ENCODE data around the gene STX1A.
A peak's percentile ranks its signal among the peaks of the same experiment; 100 is the strongest.

The STX1A gene

GRCh38 chr7:73718905-73719805 lies at the start of gene STX1A:
Gene STX1A (minus strand): TSS chr7:73719669. CDS start chr7:73719631, 38 bp downstream.
- peak within 1 kb of the TSS; percentile 97 for H2AFZ ChIP-seq (ENCODE audit: low read depth, low read length)
- H3K36me3 ChIP-seq (ENCODE audit: insufficient read depth, low read length): no peaks in the 10 kb centered on the region
- H3K27me3 ChIP-seq (ENCODE audit: insufficient read depth, low read length): peaks cover 3% of the 10 kb centered on the region
- H3K4me3 ChIP-seq (ENCODE audit: low read length): peak within 1 kb of the TSS; percentile 67
- peaks cover 13% of the 10 kb centered on the region for H3K4me1 ChIP-seq (ENCODE audit: insufficient read depth, low read length)
- no peaks in the 10 kb centered on the region for H3K9me3 ChIP-seq (ENCODE audit: low read length)

- no peaks in the 10 kb centered on the region for H3K4me1 ChIP-seq (ENCODE audit: insufficient read depth, low read length)
- peaks cover 3% of the 10 kb centered on the region for H3K9me3 ChIP-seq (ENCODE audit: low read length)
- H2AFZ ChIP-seq (ENCODE audit: low read depth, low read length): no peak overlapping the region
- peaks cover 33% of the 10 kb centered on the region for H3K27me3 ChIP-seq (ENCODE audit: insufficient read depth, low read length)
- H3K4me3 ChIP-seq (ENCODE audit: low read length): no peak overlapping the region
- H3K36me3 ChIP-seq (ENCODE audit: insufficient read depth, low read length): no peaks in the 10 kb centered on the region
These were observed 49.4 kb upstream of the STX1A start for GRCh38 chr7:73768641-73769480.

- Histone ChIP-seq H3K9me3 (ENCODE audit: low read length) (peaks cover 3% of the 10 kb centered on the region), H3K4me1 (ENCODE audit: insufficient read depth, low read length) (no peaks in the 10 kb centered on the region), H3K4me3 (ENCODE audit: low read length) (no peak overlapping the region), H3K27me3 (ENCODE audit: insufficient read depth, low read length) (peaks cover 31% of the 10 kb centered on the region), H2AFZ (ENCODE audit: low read depth, low read length) (no peak overlapping the region), H3K36me3 (ENCODE audit: insufficient read depth, low read length) (no peaks in the 10 kb centered on the region)
These were observed 47.2 kb upstream of the STX1A start for GRCh38 chr7:73766556-73767229.

DNA sequence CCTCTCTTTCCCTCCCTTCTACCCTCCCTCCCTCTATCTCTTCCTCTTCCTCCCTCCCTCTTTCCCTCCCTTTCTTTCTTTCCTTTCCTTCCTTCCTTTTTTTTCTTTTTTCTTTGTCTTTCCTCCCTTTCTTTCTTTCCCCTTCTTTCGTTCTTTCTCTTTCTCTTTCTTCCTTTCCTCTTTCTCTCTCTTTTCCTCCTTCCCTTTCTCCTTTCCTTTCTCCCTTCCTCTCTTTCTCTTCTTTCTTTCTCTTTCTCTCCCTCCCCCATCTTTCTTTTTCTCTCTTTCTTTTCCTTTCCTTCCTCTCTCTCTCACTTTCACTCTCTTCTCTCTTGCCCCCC lies 43.2 kb upstream of the STX1A start:
- peaks cover 2% of the 10 kb centered on the region for H3K27me3 ChIP-seq (ENCODE audit: insufficient read depth, low read length)
- H2AFZ ChIP-seq (ENCODE audit: low read depth, low read length): no peak overlapping the region
- peaks cover 3% of the 10 kb centered on the region for H3K9me3 ChIP-seq (ENCODE audit: low read length)
- no peak overlapping the region for H3K4me3 ChIP-seq (ENCODE audit: low read length)
- H3K4me1 ChIP-seq (ENCODE audit: insufficient read depth, low read length): no peaks in the 10 kb centered on the region
- H3K36me3 ChIP-seq (ENCODE audit: insufficient read depth, low read length): no peaks in the 10 kb centered on the region

DNA sequence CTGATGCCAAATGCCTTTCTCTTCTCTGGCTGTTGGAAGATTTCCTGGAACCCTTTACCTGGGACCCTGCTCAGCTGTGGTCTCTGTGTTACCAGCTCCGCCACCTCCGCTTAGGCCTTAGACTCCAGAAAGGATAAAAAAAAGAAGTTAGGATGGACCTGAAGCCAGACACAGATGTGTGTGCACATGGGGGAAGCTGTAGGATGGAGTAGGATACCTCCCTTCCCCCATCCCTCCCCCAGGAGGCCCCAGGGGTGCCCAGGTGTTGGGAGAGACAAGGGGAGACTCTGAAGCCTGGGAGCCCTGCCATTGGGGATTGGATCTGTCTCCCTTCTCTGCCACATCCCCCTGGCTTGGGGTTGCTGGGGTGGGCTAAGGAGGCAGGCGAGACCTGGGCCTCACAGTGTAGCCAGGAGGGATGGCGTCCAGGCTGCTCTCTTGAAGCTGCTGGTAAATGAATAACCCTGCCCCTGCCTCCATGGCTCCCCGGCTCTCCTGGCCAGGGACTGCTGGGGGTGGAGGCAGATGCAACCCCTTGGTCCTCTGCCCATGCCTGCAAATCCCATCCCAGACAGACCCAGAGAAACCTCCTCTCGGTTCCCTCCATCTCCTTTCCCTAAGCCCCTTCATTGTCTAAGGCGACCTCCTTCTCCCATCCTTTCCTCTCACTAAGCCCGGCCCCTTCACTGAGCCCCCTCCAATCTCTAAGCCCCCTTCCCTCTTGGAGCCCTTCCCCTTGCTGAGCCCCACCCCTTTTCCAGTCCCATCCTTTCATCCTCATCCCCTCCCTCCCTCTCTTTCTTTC lies 42.6 kb upstream of the STX1A start:
- Histone ChIP-seq H3K4me3 (ENCODE audit: low read length) (no peak overlapping the region), H3K4me1 (ENCODE audit: insufficient read depth, low read length) (no peaks in the 10 kb centered on the region), H3K36me3 (ENCODE audit: insufficient read depth, low read length) (no peaks in the 10 kb centered on the region), H3K9me3 (ENCODE audit: low read length) (peaks cover 3% of the 10 kb centered on the region), H3K27me3 (ENCODE audit: insufficient read depth, low read length) (no peaks in the 10 kb centered on the region), H2AFZ (ENCODE audit: low read depth, low read length) (no peak overlapping the region)

GRCh38 chr7:73758581-73759138 lies 39.2 kb upstream of the STX1A start:
- Histone ChIP-seq H2AFZ (ENCODE audit: low read depth, low read length) (no peak overlapping the region), H3K4me3 (ENCODE audit: low read length) (no peak overlapping the region), H3K4me1 (ENCODE audit: insufficient read depth, low read length) (no peaks in the 10 kb centered on the region), H3K9me3 (ENCODE audit: low read length) (no peaks in the 10 kb centered on the region), H3K27me3 (ENCODE audit: insufficient read depth, low read length) (no peaks in the 10 kb centered on the region), H3K36me3 (ENCODE audit: insufficient read depth, low read length) (no peaks in the 10 kb centered on the region)

- H2AFZ ChIP-seq (ENCODE audit: low read depth, low read length): no peak overlapping the region
- no peaks in the 10 kb centered on the region for H3K9me3 ChIP-seq (ENCODE audit: low read length)
- no peaks in the 10 kb centered on the region for H3K27me3 ChIP-seq (ENCODE audit: insufficient read depth, low read length)
- no peaks in the 10 kb centered on the region for H3K36me3 ChIP-seq (ENCODE audit: insufficient read depth, low read length)
- H3K4me1 ChIP-seq (ENCODE audit: insufficient read depth, low read length): no peaks in the 10 kb centered on the region
- no peak overlapping the region for H3K4me3 ChIP-seq (ENCODE audit: low read length)
These were observed 30.7 kb upstream of the STX1A start for GRCh38 chr7:73749931-73750776.

DNA sequence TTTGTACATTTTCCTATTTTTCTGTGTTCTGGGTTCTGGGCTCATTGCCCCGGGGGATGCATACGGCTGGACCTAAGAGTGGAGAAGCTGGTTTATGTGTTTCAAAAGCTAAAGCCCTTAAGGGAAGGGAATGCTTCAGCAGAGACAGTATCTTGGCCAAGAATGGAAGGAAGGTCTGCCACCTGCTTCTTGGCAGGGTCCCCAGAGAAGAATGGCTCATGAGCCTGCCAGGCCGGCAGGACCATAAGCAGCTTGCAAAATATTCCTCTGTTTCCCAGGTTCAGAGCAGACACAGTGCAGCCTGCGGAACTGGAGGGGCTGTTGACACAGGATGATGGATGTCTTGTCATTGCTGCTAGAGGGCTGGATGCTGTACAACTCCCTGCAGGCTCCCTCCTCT lies 26.9 kb upstream of the STX1A start:
- Histone ChIP-seq H3K9me3 (ENCODE audit: low read length) (no peaks in the 10 kb centered on the region), H3K4me3 (ENCODE audit: low read length) (no peak overlapping the region), H3K27me3 (ENCODE audit: insufficient read depth, low read length) (no peaks in the 10 kb centered on the region), H2AFZ (ENCODE audit: low read depth, low read length) (no peak overlapping the region), H3K36me3 (ENCODE audit: insufficient read depth, low read length) (no peaks in the 10 kb centered on the region), H3K4me1 (ENCODE audit: insufficient read depth, low read length) (peaks cover 23% of the 10 kb centered on the region)

GRCh38 chr7:73742753-73743641 lies 23.5 kb upstream of the STX1A start:
- Histone ChIP-seq H3K27me3 (ENCODE audit: insufficient read depth, low read length) (no peaks in the 10 kb centered on the region), H3K36me3 (ENCODE audit: insufficient read depth, low read length) (no peaks in the 10 kb centered on the region), H3K4me1 (ENCODE audit: insufficient read depth, low read length) (peaks cover 28% of the 10 kb centered on the region), H3K4me3 (ENCODE audit: low read length) (no peak overlapping the region), H3K9me3 (ENCODE audit: low read length) (no peaks in the 10 kb centered on the region), H2AFZ (ENCODE audit: low read depth, low read length) (no peak overlapping the region)

- H3K36me3 ChIP-seq (ENCODE audit: insufficient read depth, low read length): no peaks in the 10 kb centered on the region
- H3K4me3 ChIP-seq (ENCODE audit: low read length): no peak overlapping the region
- no peaks in the 10 kb centered on the region for H3K27me3 ChIP-seq (ENCODE audit: insufficient read depth, low read length)
- H2AFZ ChIP-seq (ENCODE audit: low read depth, low read length): no peak overlapping the region
- H3K9me3 ChIP-seq (ENCODE audit: low read length): no peaks in the 10 kb centered on the region
- peaks cover 33% of the 10 kb centered on the region for H3K4me1 ChIP-seq (ENCODE audit: insufficient read depth, low read length)
These were observed 22.9 kb upstream of the STX1A start for GRCh38 chr7:73742338-73742752.

- Histone ChIP-seq H3K36me3 (ENCODE audit: insufficient read depth, low read length) (peaks cover 7% of the 10 kb centered on the region), H3K9me3 (ENCODE audit: low read length) (no peaks in the 10 kb centered on the region), H3K4me3 (ENCODE audit: low read length) (no peak overlapping the region), H2AFZ (ENCODE audit: low read depth, low read length) (no peak overlapping the region), H3K27me3 (ENCODE audit: insufficient read depth, low read length) (no peaks in the 10 kb centered on the region), H3K4me1 (ENCODE audit: insufficient read depth, low read length) (peaks cover 33% of the 10 kb centered on the region)
These were observed 22.1 kb upstream of the STX1A start for GRCh38 chr7:73741600-73741999.
